ENCODE data around the gene GSTA4. TPM values are rescaled to one million over a fixed set of nuclear protein-coding genes. Genes with fewer than 3 reads are reported as not detected.

The GSTA4 gene
- total RNA-seq, 1 donor from 2014 or later: 12.1 TPM

DNA sequence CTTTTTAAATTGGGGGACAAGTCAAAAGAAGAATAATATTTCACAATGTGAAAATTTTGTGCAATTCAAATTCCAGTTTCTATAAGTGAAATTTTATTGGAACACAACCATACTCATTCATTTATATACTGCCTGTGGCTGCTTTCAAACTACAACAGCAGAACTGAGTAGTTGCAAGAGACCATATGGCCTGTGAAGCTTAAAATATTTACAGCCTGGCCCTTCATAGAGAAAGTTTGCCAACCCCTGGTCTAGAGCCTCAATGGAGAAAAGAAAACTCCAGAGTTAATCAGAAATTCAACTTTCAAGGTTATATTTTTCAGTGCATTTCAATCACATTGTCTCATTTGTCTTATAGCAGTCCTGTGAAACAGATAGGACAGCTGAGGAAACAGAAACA lies 43.5 kb upstream of the GSTA4 start:
- DNase-seq (ENCODE audit: low read depth): no peak
- no peak for TF ChIP-seq CTCF (conservative IDR thresholded peaks at IDR 0.05; ENCODE audit: low read depth, low read length)
- H3K4me3 ChIP-seq (ENCODE audit: low read depth, low read length): no peak overlapping the region

- TF ChIP-seq CTCF (conservative IDR thresholded peaks at IDR 0.05; ENCODE audit: low read depth, low read length): no peak
- H3K4me3 ChIP-seq (ENCODE audit: low read depth, low read length): no peak overlapping the region
- DNase-seq (ENCODE audit: low read depth): no peak
Measured at GRCh38 chr6:53038141-53038540, 43.1 kb upstream of the GSTA4 start.

- DNase-seq (ENCODE audit: low read depth): no peak
- no peak for TF ChIP-seq CTCF (conservative IDR thresholded peaks at IDR 0.05; ENCODE audit: low read depth, low read length)
- no peak overlapping the region for H3K4me3 ChIP-seq (ENCODE audit: low read depth, low read length)
Measured at GRCh38 chr6:53035549-53036213, 40.6 kb upstream of the GSTA4 start.

DNA sequence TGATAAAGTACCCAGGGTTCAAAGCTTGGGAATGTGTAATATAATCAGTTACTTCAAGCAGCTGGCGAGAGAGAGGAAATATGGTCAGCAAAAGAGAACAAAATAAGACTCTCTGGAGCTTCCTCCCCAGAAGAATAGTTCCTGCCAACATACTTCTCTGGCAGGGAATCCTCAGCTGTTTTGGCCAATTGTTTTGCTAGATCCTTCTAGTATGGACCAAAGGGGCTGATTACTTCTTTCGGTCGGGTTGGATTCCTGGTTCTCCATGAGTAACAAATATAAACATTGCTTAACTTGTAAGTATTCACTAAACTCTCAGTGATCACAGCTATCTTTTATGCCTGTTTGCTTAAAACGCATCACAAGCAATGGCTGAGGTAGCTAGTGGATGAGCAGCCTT lies 38.7 kb upstream of the GSTA4 start:
- TF ChIP-seq CTCF (conservative IDR thresholded peaks at IDR 0.05; ENCODE audit: low read depth, low read length): no peak
- DNase-seq (ENCODE audit: low read depth): no peak

DNA sequence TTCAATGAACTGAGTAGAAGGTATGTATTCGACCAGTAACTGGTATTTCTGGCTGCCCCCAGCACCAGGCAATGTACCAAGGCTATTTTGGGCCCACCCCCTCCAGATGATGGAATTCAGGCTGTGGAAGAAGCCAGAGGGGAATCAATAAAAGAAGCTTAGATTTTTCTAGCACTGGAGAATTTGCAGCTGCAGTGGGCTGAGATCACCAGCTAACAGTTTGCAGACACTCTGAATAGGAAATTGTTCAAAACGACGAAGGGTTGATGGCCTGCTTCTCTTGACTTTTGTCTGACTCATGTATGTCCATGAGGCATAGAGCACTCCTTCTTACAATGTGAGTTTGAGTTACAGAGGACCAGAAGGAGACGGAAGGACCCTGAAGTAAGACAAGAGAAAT lies 37.8 kb upstream of the GSTA4 start:
- TF ChIP-seq CTCF (conservative IDR thresholded peaks at IDR 0.05; ENCODE audit: low read depth, low read length): no peak
- H3K4me3 ChIP-seq (ENCODE audit: low read depth, low read length): no peak overlapping the region
- no peak for DNase-seq (ENCODE audit: low read depth)

More for the DNA sequence above, 38.7 kb upstream of the GSTA4 start:
- H3K4me3 ChIP-seq (ENCODE audit: low read depth, low read length): no peak overlapping the region

- no peak for DNase-seq (ENCODE audit: low read depth)
- TF ChIP-seq CTCF (conservative IDR thresholded peaks at IDR 0.05; ENCODE audit: low read depth, low read length): no peak
- H3K4me3 ChIP-seq (ENCODE audit: low read depth, low read length): no peak overlapping the region
Measured at GRCh38 chr6:53031281-53031680, 36.2 kb upstream of the GSTA4 start.

DNA sequence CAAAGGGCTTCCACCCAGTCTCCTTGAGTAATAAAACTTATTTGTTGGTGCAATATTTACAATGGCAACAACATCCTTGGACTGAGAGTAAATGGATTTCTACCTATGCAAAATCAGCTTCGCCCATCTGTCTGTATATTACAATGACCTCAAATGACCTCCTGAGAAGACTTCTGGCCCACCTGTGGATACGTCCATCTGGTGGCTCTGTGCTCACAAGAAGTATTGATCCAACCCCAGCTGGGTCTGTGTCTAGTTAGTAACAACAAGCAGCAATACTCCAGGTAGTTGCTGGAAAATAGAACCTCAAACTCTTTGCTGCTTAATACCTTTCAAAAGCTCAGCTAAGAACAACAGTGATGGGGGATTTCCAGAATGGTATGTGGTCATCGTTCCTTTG lies 34.7 kb upstream of the GSTA4 start:
- DNase-seq (ENCODE audit: low read depth): no peak
- TF ChIP-seq CTCF (conservative IDR thresholded peaks at IDR 0.05; ENCODE audit: low read depth, low read length): no peak
- H3K4me3 ChIP-seq (ENCODE audit: low read depth, low read length): no peak overlapping the region
